HepG2 (cell line): ENCODE measurements around the gene GRIK2. TPM values are rescaled to one million over a fixed set of nuclear protein-coding genes. Genes with fewer than 3 reads are reported as not detected.

Experiments used
- ATAC-seq: fragments of 200-7000 bp; cut with Tn5 transposase; 3 replicates; pipeline ENCODE4 v1.9.1; 2020; ENCODE audit warnings: mild to moderate bottlenecking, moderate library complexity
- BruUV-seq: library from RNA; stranded (reverse); fragments of 400-500 nt; replicated peaks from 2 replicates; lab custom pipeline; 2021; lab: Mats Ljungman, UMichigan
- CTCF ChIA-PET: fragments of 300-600 bp; formaldehyde crosslinking; extraction: SDS; loops from one replicate; lab custom pipeline; 2021; ENCODE audit warnings: low total read pairs, inconsistent platforms, low intra/inter-chr PET ratio; lab: Yijun Ruan, JAX
- POLR2A ChIA-PET: fragments of 350-600 bp; sonication (Branson Sonifier 250); formaldehyde crosslinking; loops from one replicate; lab custom pipeline; 2020; ENCODE audit warnings: antibody characterized with exemption, inconsistent platforms; lab: Yijun Ruan, JAX
- DNase-seq: peaks from one replicate; pipeline ENCODE4 v3.0.0-alpha.2; 2015; ENCODE audit warnings: low spot score
- FAIRE-seq: peaks from 3 replicates; lab custom pipeline; 2011; peaks lifted over from hg19 to GRCh38; lab: Jason Lieb, UNC
- H2AFZ ChIP-seq: one replicate; pipeline ENCODE4 v1.6.1; 2011; ENCODE audit warnings: low read length, inconsistent platforms
- H3K27ac ChIP-seq: fragments of 300-600 bp; 3 replicates; pipeline ENCODE4 v1.8.0; 2011; ENCODE audit warnings: mixed run types, mild to moderate bottlenecking, mixed read lengths, low read length, inconsistent platforms; ENCODE audit not compliant: insufficient read depth; ENCODE audit errors: extremely low read length
- H3K27me3 ChIP-seq, 2 experiments: fragments of 200-600 bp in 1 of 2; 2 replicates in 1 of 2; 3 replicates in 1 of 2; pipeline versions ENCODE4 v1.6.0 to v1.8.0; 2011; ENCODE audit warnings: low read length in 2 of 2, mild to moderate bottlenecking in 2 of 2, moderate library complexity in 2 of 2, inconsistent platforms in 1 of 2; ENCODE audit not compliant: insufficient read depth in 2 of 2, control insufficient read depth in 1 of 2
- H3K36me3 ChIP-seq, 2 experiments: fragments of 200-600 bp in 1 of 2; replicated peaks in 1 of 2; 2 replicates in 1 of 2; 3 replicates in 1 of 2; pipeline versions ENCODE4 v1.5.1 to v1.8.0; 2011; ENCODE audit warnings: low read length in 2 of 2, inconsistent platforms in 1 of 2; ENCODE audit not compliant: insufficient read depth in 2 of 2, control insufficient read depth in 1 of 2
- H3K4me1 ChIP-seq: 2 replicates; pipeline ENCODE4 v1.5.1; 2012; ENCODE audit warnings: low read length, inconsistent platforms; ENCODE audit not compliant: insufficient read depth
- H3K4me2 ChIP-seq: 2 replicates; pipeline ENCODE4 v1.6.0; 2011; ENCODE audit warnings: low read depth, low read length, inconsistent platforms
- H3K4me3 ChIP-seq, 3 experiments: fragments of 200-600 bp in 1 of 3; sonication (generic), shearing (Covaris generic) in 1 of 3; replicated peaks in 1 of 3; 2 replicates each; pipeline ENCODE4 v1.5.1; 2011 to 2016; ENCODE audit warnings: low read length in 3 of 3, inconsistent platforms in 2 of 3, low read depth in 2 of 3, mild to moderate bottlenecking in 2 of 3, control low read depth in 1 of 3, mixed read lengths in 1 of 3; ENCODE audit not compliant: insufficient read depth in 1 of 3
- H3K79me2 ChIP-seq: one replicate; pipeline ENCODE4 v1.6.1; 2011; ENCODE audit warnings: low read length, inconsistent platforms; ENCODE audit not compliant: insufficient read depth
- H3K9ac ChIP-seq: 2 replicates; pipeline ENCODE4 v1.6.0; 2011; ENCODE audit warnings: mild to moderate bottlenecking, low read depth, low read length, inconsistent platforms; ENCODE audit not compliant: insufficient read depth
- H3K9me3 ChIP-seq: 2 replicates; pipeline ENCODE4 v1.5.1; 2012; ENCODE audit warnings: mild to moderate bottlenecking, low read length
- H4K20me1 ChIP-seq: 2 replicates; pipeline ENCODE4 v1.6.0; 2011; ENCODE audit warnings: inconsistent platforms, mild to moderate bottlenecking, low read length, moderate library complexity; ENCODE audit not compliant: insufficient read depth
- ATF5 ChIP-seq: sonication (generic); formaldehyde crosslinking; IDR thresholded peaks from 2 replicates; pipeline ENCODE4 v1.4.0; 2020; ENCODE audit warnings: mild to moderate bottlenecking, low read depth, missing genetic modification reagents
- CHD4 ChIP-seq: fragments of 200-600 bp; sonication (generic); IDR thresholded peaks from 2 replicates; pipeline ENCODE4 v1.7.0; 2017; ENCODE audit warnings: mild to moderate bottlenecking, low read length, borderline replicate concordance
- CREB1 ChIP-seq, 2 experiments: fragments of 450-650 bp in 1 of 2; IDR thresholded peaks; 2 replicates each; pipeline ENCODE4 v1.6.1; 2016 to 2017; ENCODE audit warnings: control low read depth in 1 of 2, mild to moderate bottlenecking in 1 of 2, missing compliant biosample characterization in 1 of 2, missing genetic modification characterization in 1 of 2
- EP300 ChIP-seq, 3 experiments: sonication (generic) in 1 of 3; formaldehyde crosslinking in 1 of 3; IDR thresholded peaks; 2 replicates each; pipeline versions ENCODE4 v1.5.1 to v1.6.1; 2011 to 2020; ENCODE audit warnings: low read depth in 2 of 3, low read length in 2 of 3, borderline replicate concordance in 1 of 3, improper control_type of control experiment in 1 of 3, mild to moderate bottlenecking in 1 of 3, missing genetic modification reagents in 1 of 3, moderate library complexity in 1 of 3
- GMEB2 ChIP-seq: IDR thresholded peaks from 2 replicates; pipeline ENCODE4 v1.6.1; 2016; ENCODE audit warnings: missing biosample characterization, missing genetic modification reagents, low read depth
- GPN1 ChIP-seq: sonication (generic); formaldehyde crosslinking; IDR thresholded peaks from 2 replicates; pipeline ENCODE4 v1.5.1; 2020; ENCODE audit warnings: missing genetic modification reagents, borderline replicate concordance
- HNF1A ChIP-seq, 2 experiments: sonication (generic) in 1 of 2; formaldehyde crosslinking in 1 of 2; IDR thresholded peaks; 2 replicates each; pipeline versions ENCODE4 v1.4.0 to v1.6.1; 2016 to 2020; ENCODE audit warnings: borderline replicate concordance in 1 of 2, low read depth in 1 of 2, mild to moderate bottlenecking in 1 of 2, missing genetic modification reagents in 1 of 2
- RORA ChIP-seq: sonication (generic); formaldehyde crosslinking; IDR thresholded peaks from 2 replicates; pipeline ENCODE4 v1.5.0; 2020; ENCODE audit warnings: mild to moderate bottlenecking, missing genetic modification reagents, moderate library complexity
- SIX1 ChIP-seq: sonication (generic); formaldehyde crosslinking; IDR thresholded peaks from 2 replicates; pipeline ENCODE4 v1.4.0; 2020; ENCODE audit warnings: missing genetic modification reagents, borderline replicate concordance
- ZBTB43 ChIP-seq: sonication (generic); formaldehyde crosslinking; conservative IDR thresholded peaks from 2 replicates; pipeline ENCODE4 v1.4.0; 2020; ENCODE audit warnings: missing genetic modification reagents
- ZKSCAN1 ChIP-seq: fragments of 150-350 bp; IDR thresholded peaks from 2 replicates; pipeline ENCODE4 v1.6.1; 2014; ENCODE audit warnings: low read length
- ZNF180 ChIP-seq: sonication (generic); formaldehyde crosslinking; IDR thresholded peaks from 2 replicates; pipeline ENCODE4 v1.4.0; 2020; ENCODE audit warnings: low read depth, missing genetic modification reagents, borderline replicate concordance
- ZNF251 ChIP-seq: sonication (generic); formaldehyde crosslinking; IDR thresholded peaks from 2 replicates; pipeline ENCODE4 v1.9.0; 2021; ENCODE audit warnings: mild to moderate bottlenecking, missing genetic modification reagents
- ZNF3 ChIP-seq: IDR thresholded peaks from 2 replicates; pipeline ENCODE4 v1.7.0; 2017; ENCODE audit warnings: inconsistent platforms
- ZNF446 ChIP-seq: sonication (generic); formaldehyde crosslinking; IDR thresholded peaks from 2 replicates; pipeline ENCODE4 v1.5.0; 2020; ENCODE audit warnings: mild to moderate bottlenecking, missing genetic modification reagents
- ZNF564 ChIP-seq: sonication (generic); formaldehyde crosslinking; IDR thresholded peaks from 2 replicates; pipeline ENCODE4 v1.8.1; 2023; ENCODE audit warnings: mild to moderate bottlenecking, missing genetic modification reagents
- WGBS: methylation state at CpG from one replicate; pipeline ENCODE4 v1.1.6; 2017; ENCODE audit warnings: low lambda C conversion rate; 5-methylcytosine and 5-hydroxymethylcytosine counted together
- in situ Hi-C: cut with HindIII; loops from 2 replicates; pipeline ENCODE4 v1.10.0; 2017; ENCODE audit warnings: low pct_unique_long_range_greater_than_20kb; ENCODE audit not compliant: extremely low pct_ligation_motif_present
- intact Hi-C: fragments of 100-400 bp; cut with micrococcal nuclease; formaldehyde crosslinking; loops from one replicate; pipeline ENCODE4 v1.10.0; 2022; ENCODE audit not compliant: unreplicated experiment
- polyA plus RNA-seq, 8 experiments: library from polyadenylated mRNA; depleted of rRNA in 3 of 8; stranded (reverse) in 7 of 8; unstranded in 1 of 8; fragments of >200 nt; fragmentation: Illumina TruSeq in 4 of 8; extraction: Trizol in 4 of 8; gene quantifications; 2 replicates each; pipeline versions ENCODE4 v1.2.1 to v1.2.3, GENCODE V29; 2011 to 2016; ENCODE audit warnings: low read depth in 4 of 8, missing spikeins in 1 of 8, mixed read lengths in 1 of 8; ENCODE audit not compliant: insufficient read depth in 1 of 8
- total RNA-seq, 5 experiments: library from RNA; depleted of rRNA; stranded (reverse); fragments of >200 nt; fragmentation: Illumina TruSeq; extraction: Trizol; gene quantifications; 2 replicates each; pipeline ENCODE4 v1.2.3, GENCODE V29; 2016; ENCODE audit warnings: low read depth in 1 of 5

GRIK2 gene
- total and polyA plus RNA-seq, 2 of the 13 experiments (the other 11 are each of a cell fraction or from before 2014, with no cell fraction given), result not detected

- no peak for TF ChIP-seq HNF1A (IDR thresholded peaks at IDR 0.05; ENCODE audit: low read depth)
- no peak for TF ChIP-seq HNF1A (CRISPR knock-in tag; IDR thresholded peaks at IDR 0.05; ENCODE audit: borderline replicate concordance)
- no peak for TF ChIP-seq ZNF446 (CRISPR knock-in tag)
- no peak for TF ChIP-seq ZNF180
- TF ChIP-seq ZNF251 (CRISPR knock-in tag), result no peak
- no peak for TF ChIP-seq CREB1 (IDR thresholded peaks at IDR 0.05)
- TF ChIP-seq CREB1 (CRISPR knock-in tag; IDR thresholded peaks at IDR 0.05), result no peak
- TF ChIP-seq GMEB2, result no peak
Observed at GRCh38 chr6:101429845-101430244, 36.3 kb downstream of the GRIK2 start (continued).

GRCh38 chr6:101433141-101433540 lies 39.6 kb downstream of the GRIK2 start:
- no peak for FAIRE-seq
- no peak for TF ChIP-seq ZNF3 (CRISPR knock-in tag)
- no peak for TF ChIP-seq CHD4
- no peak for TF ChIP-seq ZBTB43
- no peak for TF ChIP-seq ZKSCAN1
- no peak for TF ChIP-seq SIX1 (CRISPR knock-in tag)
- TF ChIP-seq GPN1 (CRISPR knock-in tag), result no peak
- TF ChIP-seq RORA, result no peak
- no peak for TF ChIP-seq EP300 (IDR thresholded peaks at IDR 0.05; ENCODE audit: low read depth in 2 of 2, low read length in 2 of 2)
- no peak for TF ChIP-seq EP300 (CRISPR knock-in tag; IDR thresholded peaks at IDR 0.05; ENCODE audit: borderline replicate concordance)
- TF ChIP-seq ATF5 (CRISPR knock-in tag), result no peak
- TF ChIP-seq ZNF564 (CRISPR knock-in tag), result no peak

More at GRCh38 chr6:101433141-101433540, 39.6 kb downstream of the GRIK2 start:
- no TSS peak for BruUV-seq
- intact Hi-C loops, result no loop called here
- ChIA-PET CTCF (no interaction called here), POLR2A (no interaction called here)
- Histone ChIP-seq H3K79me2 (no peaks in the 10 kb centered on the region), H3K27ac (no peak overlapping the region), H3K9me3 (no peaks in the 10 kb centered on the region), H2AFZ (no peak overlapping the region), H3K4me3 (no peak overlapping the region), H3K9ac (no peak overlapping the region), H4K20me1 (no peaks in the 10 kb centered on the region), H3K27me3 (no peaks in the 10 kb centered on the region), H3K36me3 (no peaks in the 10 kb centered on the region), H3K4me1 (no peaks in the 10 kb centered on the region), H3K4me2 (no peak overlapping the region)
- WGBS, result 23% methylated on average over 5 of the region's 5 CpGs
- in situ Hi-C loops, result no loop called here
- no peak for DNase-seq
- ATAC-seq, result no peak
